Rectal smooth muscle tissue (tissue), 1 donor: ENCODE results near the gene ANXA1.
"Not testable (repeated sequence)": the region's sequence is repeated elsewhere in the genome, so short reads cannot be mapped to it uniquely, and the experiment has no call there.

Experiments used
- H3K27ac ChIP-seq: one replicate; pipeline ENCODE4 v1.7.0; 2013; ENCODE audit warnings: low read depth, low read length, inconsistent platforms
- H3K27me3 ChIP-seq: one replicate; pipeline ENCODE4 v1.7.0; 2013; ENCODE audit warnings: low read length; ENCODE audit not compliant: control insufficient read depth, insufficient read depth
- H3K36me3 ChIP-seq: one replicate; pipeline ENCODE4 v1.7.0; 2013; ENCODE audit warnings: low read length; ENCODE audit not compliant: control insufficient read depth, insufficient read depth
- H3K4me1 ChIP-seq: one replicate; pipeline ENCODE4 v1.7.0; 2013; ENCODE audit warnings: low read length; ENCODE audit not compliant: control insufficient read depth, insufficient read depth
- H3K4me3 ChIP-seq: one replicate; pipeline ENCODE4 v1.7.0; 2013; ENCODE audit warnings: low read length
- H3K9ac ChIP-seq: one replicate; pipeline ENCODE4 v1.7.0; 2013; ENCODE audit warnings: low read length

The ANXA1 gene, protein sequence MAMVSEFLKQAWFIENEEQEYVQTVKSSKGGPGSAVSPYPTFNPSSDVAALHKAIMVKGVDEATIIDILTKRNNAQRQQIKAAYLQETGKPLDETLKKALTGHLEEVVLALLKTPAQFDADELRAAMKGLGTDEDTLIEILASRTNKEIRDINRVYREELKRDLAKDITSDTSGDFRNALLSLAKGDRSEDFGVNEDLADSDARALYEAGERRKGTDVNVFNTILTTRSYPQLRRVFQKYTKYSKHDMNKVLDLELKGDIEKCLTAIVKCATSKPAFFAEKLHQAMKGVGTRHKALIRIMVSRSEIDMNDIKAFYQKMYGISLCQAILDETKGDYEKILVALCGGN

DNA sequence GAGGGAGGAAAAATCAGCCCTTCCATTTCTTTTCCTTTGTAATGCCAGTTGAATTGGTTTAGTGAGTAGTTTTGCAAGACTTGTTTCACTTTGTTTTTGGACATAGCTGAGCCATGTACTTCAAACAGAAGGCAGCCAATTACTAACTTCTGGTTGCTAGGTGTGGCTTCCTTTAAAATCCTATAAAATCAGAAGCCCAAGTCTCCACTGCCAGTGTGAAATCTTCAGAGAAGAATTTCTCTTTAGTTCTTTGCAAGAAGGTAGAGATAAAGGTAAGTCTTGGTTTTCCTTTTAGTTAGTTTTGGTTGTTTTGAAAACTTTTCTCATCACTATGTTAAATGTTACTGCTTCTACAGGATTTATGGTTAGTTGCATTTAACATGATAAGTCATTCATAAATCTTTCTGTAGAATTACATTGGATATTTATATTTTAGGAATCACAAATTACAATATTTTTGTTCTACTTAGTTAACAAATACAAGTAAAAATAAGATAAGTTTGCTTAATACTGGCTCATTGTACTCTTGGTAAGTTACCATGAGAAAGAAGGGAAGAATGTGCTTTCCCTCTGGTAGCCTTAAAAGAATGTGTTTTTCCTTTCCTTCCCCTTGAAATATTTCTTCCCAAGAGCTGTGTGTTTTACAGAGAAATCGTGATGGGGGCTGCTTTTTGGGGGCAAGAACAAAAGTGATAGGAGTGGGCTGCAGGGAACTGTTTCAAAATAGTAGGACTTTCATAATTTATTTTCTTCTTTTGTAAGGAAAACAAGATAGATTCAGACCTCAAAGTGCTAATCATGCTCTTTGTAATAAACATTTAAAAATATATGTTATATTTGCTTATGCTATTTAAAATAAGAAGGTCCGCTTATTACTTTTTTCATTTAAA lies at the start of gene ANXA1:
ANXA1 (plus strand) TSS at position 213 of the 890 bp plus-strand sequence. CDS start 6,671 bp downstream, outside the sequence.
- Histone ChIP-seq H3K36me3 (no peaks in the 10 kb centered on the region), H3K9ac (no peak within 1 kb of the TSS), H3K4me1 (peaks cover 26% of the 10 kb centered on the region), H3K27me3 (no peaks in the 10 kb centered on the region), H3K4me3 (peak within 1 kb of the TSS; percentile 63), H3K27ac (peak within 1 kb of the TSS; percentile 83)

DNA sequence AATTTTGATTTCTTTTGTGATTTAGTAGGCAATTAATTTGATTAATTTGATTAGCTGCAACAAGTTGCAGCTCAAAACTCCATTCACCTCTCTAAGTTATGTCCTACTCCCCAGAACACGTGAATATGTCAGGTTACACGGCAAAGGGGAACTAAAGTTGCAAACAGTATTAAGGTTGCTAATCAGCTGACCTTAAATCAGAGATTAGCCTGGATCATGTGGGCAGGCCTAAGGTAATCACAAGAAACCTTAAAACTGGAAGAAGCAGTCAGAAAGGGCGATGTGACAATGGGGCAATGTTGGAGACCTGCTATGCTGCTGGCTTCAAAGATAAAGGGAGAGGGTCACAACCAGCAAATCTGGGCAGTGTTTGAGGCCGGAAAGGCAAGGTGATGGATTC lies 47.3 kb upstream of the ANXA1 start:
- H3K9ac ChIP-seq: no peak overlapping the region
- H3K4me1 ChIP-seq: no peaks in the 10 kb centered on the region
- H3K4me3 ChIP-seq: no peak overlapping the region
- no peaks in the 10 kb centered on the region for H3K27me3 ChIP-seq
- no peaks in the 10 kb centered on the region for H3K36me3 ChIP-seq
- no peak overlapping the region for H3K27ac ChIP-seq

DNA sequence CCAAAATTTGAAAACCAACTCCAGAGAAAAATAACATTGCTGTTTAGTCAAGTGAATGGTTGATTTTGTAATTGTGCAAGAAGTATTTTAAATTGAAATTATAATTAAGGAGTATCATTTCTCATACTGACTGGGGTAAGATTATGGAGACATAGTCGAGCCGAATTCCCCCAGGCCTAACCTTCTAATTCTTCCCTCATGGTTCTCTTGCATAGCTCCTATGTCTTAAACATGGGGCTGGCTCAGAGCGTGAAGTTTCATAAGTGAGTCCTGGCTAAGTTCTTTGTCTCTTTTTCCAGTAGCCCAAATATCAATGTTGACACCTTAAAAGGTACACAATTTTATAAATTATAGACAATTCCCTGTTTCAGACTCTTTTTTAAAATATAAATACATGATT lies 46.7 kb upstream of the ANXA1 start:
- Histone ChIP-seq H3K36me3 (no peaks in the 10 kb centered on the region), H3K9ac (no peak overlapping the region), H3K4me3 (no peak overlapping the region), H3K27ac (no peak overlapping the region), H3K4me1 (no peaks in the 10 kb centered on the region), H3K27me3 (no peaks in the 10 kb centered on the region)

DNA sequence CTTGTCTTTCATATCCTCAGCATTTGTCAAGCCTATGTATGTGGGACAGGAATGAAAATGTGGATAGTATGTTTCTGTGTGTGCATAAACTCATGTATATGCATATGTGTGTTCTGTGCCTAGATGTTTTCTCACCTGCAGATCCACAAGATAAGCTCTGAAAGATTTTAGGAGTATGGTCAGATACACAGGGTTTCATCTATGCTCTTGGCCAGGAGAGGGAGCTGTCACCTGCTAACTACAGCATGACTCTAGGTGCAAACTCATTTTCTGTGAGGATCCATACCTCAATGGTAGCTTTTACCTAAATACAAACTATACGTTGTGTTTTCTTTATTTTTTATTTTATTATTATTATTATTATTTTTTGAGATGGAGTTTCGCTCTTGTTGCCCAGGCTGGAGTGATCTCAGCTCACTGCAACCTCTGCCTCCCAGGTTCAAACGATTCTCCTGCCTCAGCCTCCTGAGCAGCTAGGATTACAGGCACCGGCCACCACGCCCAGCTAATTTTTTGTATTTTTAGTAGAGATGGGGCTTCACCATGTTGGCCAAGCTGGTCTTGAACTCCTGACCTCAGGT lies 44.1 kb upstream of the ANXA1 start:
- H3K4me3 ChIP-seq, H3K9ac ChIP-seq, H3K27ac ChIP-seq, H3K36me3 ChIP-seq, H3K4me1 ChIP-seq, H3K27me3 ChIP-seq: not testable (repeated sequence)

DNA sequence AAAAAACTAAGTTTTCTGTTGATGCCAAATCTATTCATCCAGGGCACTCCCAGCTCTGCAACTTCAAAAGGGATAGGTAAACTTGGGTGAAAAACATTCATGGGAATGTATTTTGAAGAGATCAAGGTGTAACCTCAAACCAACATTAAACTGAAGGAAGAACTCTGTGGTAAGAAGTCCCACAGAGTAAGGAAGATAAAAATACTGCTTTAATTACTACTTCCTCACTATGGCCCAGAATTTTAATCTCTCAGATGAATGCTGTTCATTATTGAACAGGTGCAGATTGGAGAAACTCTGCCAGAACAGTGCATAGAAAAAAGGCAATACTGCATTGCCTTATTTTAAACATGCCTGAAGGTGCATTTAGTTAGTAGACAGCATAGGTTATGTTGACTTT lies 37.6 kb upstream of the ANXA1 start:
- no peaks in the 10 kb centered on the region for H3K36me3 ChIP-seq
- no peak overlapping the region for H3K9ac ChIP-seq
- no peak overlapping the region for H3K4me3 ChIP-seq
- no peak overlapping the region for H3K27ac ChIP-seq
- no peaks in the 10 kb centered on the region for H3K4me1 ChIP-seq
- no peaks in the 10 kb centered on the region for H3K27me3 ChIP-seq

DNA sequence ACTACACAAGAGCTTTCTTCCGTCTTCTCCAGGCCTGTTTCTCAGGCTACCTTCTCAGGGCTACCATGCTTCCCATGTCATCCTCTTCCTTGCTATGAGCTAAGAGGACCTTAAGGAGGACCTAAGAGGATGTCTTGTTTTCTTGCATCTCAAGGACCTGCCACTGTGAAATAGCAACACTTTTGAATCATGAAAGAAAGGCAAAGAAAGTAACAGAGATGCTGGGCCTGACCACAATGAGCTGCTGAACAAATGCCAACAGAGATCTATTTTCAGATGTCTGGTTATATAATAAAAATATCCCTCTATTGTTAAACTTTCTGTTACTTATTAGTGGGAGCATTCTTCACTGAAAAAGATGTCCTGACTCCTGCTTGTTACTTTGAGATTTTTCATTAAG lies 36.7 kb upstream of the ANXA1 start:
- H3K27ac ChIP-seq: no peak overlapping the region
- no peak overlapping the region for H3K9ac ChIP-seq
- H3K36me3 ChIP-seq: no peaks in the 10 kb centered on the region

DNA sequence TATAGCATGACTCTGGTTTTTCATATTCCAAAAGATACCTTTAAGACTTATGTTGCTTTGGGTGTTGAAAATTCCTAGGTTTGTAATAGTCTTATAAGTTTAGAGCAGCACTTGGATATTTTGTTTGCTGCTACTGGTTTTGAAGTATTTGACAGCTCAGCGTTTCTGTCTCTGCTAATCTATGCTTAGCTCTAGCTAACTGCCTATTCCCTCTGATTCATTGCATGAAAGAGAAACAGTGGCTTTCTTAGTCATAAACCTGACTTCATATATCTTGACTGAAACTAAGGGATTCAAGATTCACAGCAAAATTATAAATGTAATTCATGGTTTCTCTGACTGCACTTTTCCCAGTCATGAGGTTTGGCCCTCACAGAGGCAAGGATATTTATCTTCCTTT lies 35.6 kb upstream of the ANXA1 start:
- no peak overlapping the region for H3K4me3 ChIP-seq
- H3K9ac ChIP-seq: no peak overlapping the region
- no peak overlapping the region for H3K27ac ChIP-seq
- H3K36me3 ChIP-seq: no peaks in the 10 kb centered on the region
- H3K27me3 ChIP-seq: no peaks in the 10 kb centered on the region
- no peaks in the 10 kb centered on the region for H3K4me1 ChIP-seq

More for the DNA sequence above, 36.7 kb upstream of the ANXA1 start:
- H3K27me3 ChIP-seq: no peaks in the 10 kb centered on the region
- no peaks in the 10 kb centered on the region for H3K4me1 ChIP-seq
- H3K4me3 ChIP-seq: no peak overlapping the region

DNA sequence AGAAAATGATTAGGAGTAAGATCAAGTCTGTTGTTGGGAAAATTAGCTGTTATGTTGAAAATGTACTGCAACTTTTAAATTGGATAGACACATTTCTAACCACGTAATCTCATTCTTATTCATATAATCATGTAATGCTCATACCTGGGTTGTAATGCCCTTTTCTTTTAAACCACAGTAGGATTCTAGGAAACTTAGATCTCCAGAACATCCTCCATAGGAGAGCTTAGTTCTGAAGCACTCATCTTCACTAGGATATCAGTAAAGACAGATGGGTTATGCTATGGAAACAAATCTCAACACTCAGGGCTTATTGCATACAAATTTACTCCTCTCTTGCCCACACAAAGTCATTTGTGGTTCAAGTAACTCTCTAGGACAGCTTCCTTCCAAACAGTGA lies 34.8 kb upstream of the ANXA1 start:
- Histone ChIP-seq H3K9ac (no peak overlapping the region), H3K27me3 (no peaks in the 10 kb centered on the region), H3K36me3 (no peaks in the 10 kb centered on the region), H3K27ac (no peak overlapping the region), H3K4me3 (no peak overlapping the region), H3K4me1 (no peaks in the 10 kb centered on the region)

DNA sequence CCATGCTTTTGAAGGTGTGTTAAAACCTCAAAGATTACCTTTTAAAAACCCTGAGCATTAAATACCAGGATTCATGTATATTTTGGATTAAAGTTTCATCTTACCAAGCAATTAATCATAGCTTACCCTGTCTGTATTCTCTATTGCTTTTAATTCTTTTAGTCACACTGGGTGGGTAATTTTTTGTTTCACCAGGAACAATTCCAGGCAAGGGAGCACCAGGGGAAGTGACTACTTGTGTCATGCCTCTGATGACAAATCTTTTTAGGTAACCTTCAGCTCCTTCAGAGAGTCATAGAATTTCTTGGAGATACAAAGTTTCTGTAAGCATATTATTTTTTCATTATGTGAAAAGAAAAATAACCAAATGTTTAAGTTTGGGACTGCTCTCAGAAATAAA lies 33.4 kb upstream of the ANXA1 start:
- no peak overlapping the region for H3K9ac ChIP-seq
- H3K4me3 ChIP-seq: no peak overlapping the region
- no peaks in the 10 kb centered on the region for H3K36me3 ChIP-seq
- no peaks in the 10 kb centered on the region for H3K4me1 ChIP-seq
- no peak overlapping the region for H3K27ac ChIP-seq
- no peaks in the 10 kb centered on the region for H3K27me3 ChIP-seq

DNA sequence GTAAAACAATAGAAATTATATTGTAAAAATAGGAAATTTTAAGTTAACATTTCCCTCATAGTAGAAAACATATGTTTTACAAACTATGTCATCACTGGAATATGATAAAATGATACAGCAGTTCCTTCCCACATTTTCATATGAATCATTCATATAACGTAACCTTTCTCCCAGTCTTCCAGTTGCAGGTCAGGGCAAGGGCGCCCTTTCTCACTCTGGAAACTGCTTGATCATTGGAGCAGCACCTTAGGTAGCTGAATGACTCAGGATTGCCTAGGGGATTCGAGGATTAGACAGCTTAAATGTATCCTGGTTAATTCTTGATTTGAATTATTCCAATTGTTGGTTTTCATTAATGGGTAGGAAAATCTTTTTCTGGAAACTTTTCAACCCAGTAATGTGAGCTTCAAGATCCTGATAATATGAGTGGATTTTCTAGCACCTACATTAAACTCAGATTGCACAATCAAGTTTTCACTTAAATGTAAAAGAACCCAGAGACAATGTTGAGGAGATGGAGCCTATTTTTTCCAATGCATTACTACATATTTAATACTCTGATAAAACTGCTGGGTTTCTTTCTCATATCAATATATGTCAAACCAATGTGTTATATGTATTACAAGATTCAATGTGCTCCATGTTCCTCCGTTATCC lies 32.6 kb upstream of the ANXA1 start:
- H3K27ac ChIP-seq: no peak overlapping the region
- no peaks in the 10 kb centered on the region for H3K4me1 ChIP-seq
- no peaks in the 10 kb centered on the region for H3K27me3 ChIP-seq
- no peaks in the 10 kb centered on the region for H3K36me3 ChIP-seq
- H3K4me3 ChIP-seq: no peak overlapping the region
- no peak overlapping the region for H3K9ac ChIP-seq

DNA sequence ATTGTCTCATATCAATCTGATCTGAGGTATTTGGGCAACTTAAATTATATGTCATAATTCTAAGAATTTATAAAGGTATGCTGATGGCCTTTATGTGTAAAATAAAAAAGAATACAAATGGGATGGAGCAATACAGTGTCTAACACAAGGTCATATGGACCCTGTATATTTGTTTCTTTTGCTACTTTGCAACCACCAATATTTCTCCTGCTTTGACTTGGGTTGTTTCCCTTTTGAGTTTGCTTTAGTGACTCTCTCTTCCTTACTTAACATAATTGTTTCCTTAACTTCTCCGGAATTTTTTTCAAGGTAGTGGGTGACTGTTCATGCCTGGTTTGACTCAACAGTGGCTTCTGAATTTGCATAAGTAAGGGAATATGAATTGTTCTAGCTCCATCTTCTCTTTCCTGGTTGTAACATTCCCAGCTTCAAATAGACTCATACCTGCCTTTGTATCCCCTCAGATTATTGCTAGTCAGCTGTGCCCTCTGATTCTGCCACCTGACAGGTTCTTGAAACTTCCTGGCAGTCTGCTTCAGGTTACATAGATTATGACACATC lies 30.2 kb upstream of the ANXA1 start:
- Histone ChIP-seq H3K9ac (no peak overlapping the region), H3K4me3 (no peak overlapping the region), H3K27ac (no peak overlapping the region), H3K4me1 (no peaks in the 10 kb centered on the region), H3K27me3 (no peaks in the 10 kb centered on the region), H3K36me3 (no peaks in the 10 kb centered on the region)

DNA sequence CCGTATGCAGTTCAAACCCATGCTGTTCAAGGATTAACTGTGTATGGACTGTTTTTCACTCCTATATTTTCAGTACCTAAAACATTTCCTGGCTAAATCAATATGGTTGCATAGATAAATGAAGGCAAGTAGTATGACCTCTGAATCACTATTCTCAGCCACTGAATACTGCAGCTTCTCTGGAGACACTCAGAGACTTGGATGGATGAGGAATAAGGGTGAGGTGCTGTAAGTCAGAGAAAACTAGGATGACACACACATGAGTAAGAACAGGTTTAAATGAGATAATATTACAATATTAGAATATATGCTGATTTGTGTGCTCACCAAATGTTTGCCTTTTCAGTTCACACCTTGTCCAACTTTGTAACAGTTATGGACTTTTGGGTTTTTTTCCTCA lies 26.0 kb upstream of the ANXA1 start:
- H3K27ac ChIP-seq: no peak overlapping the region
- H3K36me3 ChIP-seq: no peaks in the 10 kb centered on the region
- H3K9ac ChIP-seq: no peak overlapping the region
- no peak overlapping the region for H3K4me3 ChIP-seq
- H3K27me3 ChIP-seq: no peaks in the 10 kb centered on the region
- H3K4me1 ChIP-seq: no peaks in the 10 kb centered on the region
